ENCODE results near the gene PCBD1.
"Not testable (repeated sequence)": the region's sequence is repeated elsewhere in the genome, so short reads cannot be mapped to it uniquely, and the experiment has no call there.

The PCBD1 gene

GRCh38 chr10:70861495-70862197, 26.7 kb downstream of the PCBD1 start:
- DNase-seq: not testable (repeated sequence)

- peak in 2 of 3 experiments; percentile 35 to 72 for DNase-seq
Observed at GRCh38 chr10:70858759-70859158, 29.6 kb downstream of the PCBD1 start.

- DNase-seq: peak in 1 of 3 experiments; percentile 24
Observed at GRCh38 chr10:70856454-70856853, 31.9 kb downstream of the PCBD1 start.

- DNase-seq: no peak
Observed at GRCh38 chr10:70853457-70853856, 34.9 kb downstream of the PCBD1 start.

GRCh38 chr10:70853038-70853437, 35.3 kb downstream of the PCBD1 start:
- DNase-seq: no peak

GRCh38 chr10:70851597-70852475, 36.5 kb downstream of the PCBD1 start:
- peak in 1 of 3 experiments; percentile 0 for DNase-seq

- DNase-seq: no peak
Observed at GRCh38 chr10:70850097-70850496, 38.3 kb downstream of the PCBD1 start.

- DNase-seq: no peak
Observed at GRCh38 chr10:70849582-70850016, 38.8 kb downstream of the PCBD1 start.

GRCh38 chr10:70847659-70848360, 40.6 kb downstream of the PCBD1 start:
- DNase-seq: no peak

GRCh38 chr10:70846795-70847194, 41.6 kb downstream of the PCBD1 start:
- no peak for DNase-seq

- no peak for DNase-seq
Observed at GRCh38 chr10:70845816-70846215, 42.5 kb downstream of the PCBD1 start.

GRCh38 chr10:70845256-70845655, 43.1 kb downstream of the PCBD1 start:
- DNase-seq: no peak

GRCh38 chr10:70843776-70844489, 44.4 kb downstream of the PCBD1 start:
- peak in 1 of 3 experiments; percentile 70 for DNase-seq

- DNase-seq: no peak
Observed at GRCh38 chr10:70843333-70843732, 45.0 kb downstream of the PCBD1 start.

GRCh38 chr10:70840836-70841235, 47.5 kb downstream of the PCBD1 start:
- DNase-seq: no peak

GRCh38 chr10:70838270-70838805, 50.0 kb downstream of the PCBD1 start:
- DNase-seq: no peak

GRCh38 chr10:70837660-70838059, 50.7 kb downstream of the PCBD1 start:
- no peak for DNase-seq

- no peak for DNase-seq
Observed at GRCh38 chr10:70836319-70836718, 52.0 kb downstream of the PCBD1 start.

GRCh38 chr10:70834441-70835151, 53.8 kb downstream of the PCBD1 start:
- no peak for DNase-seq

GRCh38 chr10:70834021-70834420, 54.3 kb downstream of the PCBD1 start:
- DNase-seq: no peak

GRCh38 chr10:70833601-70834000, 54.8 kb downstream of the PCBD1 start:
- no peak for DNase-seq
